Ascending aorta (tissue), 2 donors: ENCODE data around the gene WNT5B. TPM values are rescaled to one million over a fixed set of nuclear protein-coding genes. Genes with fewer than 3 reads are reported as not detected.

Source experiments
- DNase-seq, 2 donors: peaks; one replicate each; pipeline ENCODE4 v3.0.0-alpha.2; 2019; ENCODE audit warnings: low spot score in 2 of 2
- H3K27ac ChIP-seq, 2 donors: fragments of 200-600 bp; sonication (generic); one replicate each; pipeline ENCODE4 v1.5.1; 2016 to 2017; ENCODE audit warnings: mild to moderate bottlenecking in 1 of 2
- H3K27me3 ChIP-seq: fragments of 200-600 bp; sonication (generic); one replicate; pipeline ENCODE4 v1.5.1; 2017
- H3K36me3 ChIP-seq, 2 donors: fragments of 200-600 bp; sonication (generic); one replicate each; pipeline ENCODE4 v1.5.1; 2016
- H3K4me1 ChIP-seq, 2 donors: fragments of 200-600 bp; sonication (generic); one replicate each; pipeline ENCODE4 v1.5.1; 2016 to 2017; ENCODE audit warnings: mild to moderate bottlenecking in 1 of 2
- H3K4me3 ChIP-seq, 2 donors: fragments of 200-600 bp; sonication (generic); one replicate each; pipeline ENCODE4 v1.5.1; 2016 to 2017; ENCODE audit warnings: mild to moderate bottlenecking in 1 of 2
- H3K9me3 ChIP-seq, 2 donors: fragments of 200-600 bp; sonication (generic); one replicate each; pipeline ENCODE4 v1.5.1; 2016
- CTCF ChIP-seq, 3 experiments: fragments of 200-600 bp in 2 of 3; fragments of 450-650 bp in 1 of 3; sonication (generic) in 2 of 3; IDR thresholded peaks; one replicate each; pipeline ENCODE4 v1.5.1; 2016 to 2019; ENCODE audit warnings: antibody characterized with exemption in 3 of 3, mild to moderate bottlenecking in 1 of 3, moderate library complexity in 1 of 3
- intact Hi-C: fragments of 100-400 bp; cut with DNase I; formaldehyde crosslinking; loops from one replicate; pipeline ENCODE4 v1.15.1; 2023
- total RNA-seq: library from RNA; depleted of rRNA; stranded (reverse); fragments of >200 nt; gene quantifications from one replicate; pipeline ENCODE4 v1.1.0, GENCODE V29; 2016

Gene WNT5B
- total RNA-seq, 1 donor from 2014 or later, result 0.53 TPM

- H3K36me3 ChIP-seq, result no peaks in the 10 kb centered on the region
- no peak for DNase-seq
- peak overlapping the region; percentile 39 to 60 for H3K27ac ChIP-seq
- H3K9me3 ChIP-seq, result no peaks in the 10 kb centered on the region
- H3K4me3 ChIP-seq, result peak overlapping the region; percentile 46 to 95
- intact Hi-C loops, result loop anchor here (5.0 to 10.0 kb wide), 2 partner anchors 639 to 836 kb away; partner anchors contain the start of gene WNK1
- no peaks in the 10 kb centered on the region for H3K27me3 ChIP-seq
- peaks cover 9 to 29% of the 10 kb centered on the region in 2 donors for H3K4me1 ChIP-seq
- no peak for TF ChIP-seq CTCF (IDR thresholded peaks at IDR 0.05)
Observed at GRCh38 chr12:1591034-1591433, 38.0 kb upstream of the WNT5B start.

- intact Hi-C loops, result loop anchor here (5.0 to 10.0 kb wide), 2 partner anchors 639 to 837 kb away; partner anchors contain the start of gene WNK1
- no peak for DNase-seq
- Histone ChIP-seq H3K9me3 (no peaks in the 10 kb centered on the region), H3K27ac (no peak overlapping the region), H3K4me1 (peaks cover 9 to 29% of the 10 kb centered on the region in 2 donors), H3K36me3 (no peaks in the 10 kb centered on the region), H3K4me3 (peak overlapping the region; percentile 46 to 95), H3K27me3 (no peaks in the 10 kb centered on the region)
- TF ChIP-seq CTCF (IDR thresholded peaks at IDR 0.05), result no peak
Observed at GRCh38 chr12:1591543-1591942, 37.5 kb upstream of the WNT5B start.

- DNase-seq, result no peak
- peak overlapping the region; percentile 37 to 68 for H3K27ac ChIP-seq
- intact Hi-C loops, result loop anchor here (5.0 to 10.0 kb wide), 2 partner anchors 640 to 838 kb away; partner anchors contain the start of gene WNK1
- peaks cover 9 to 29% of the 10 kb centered on the region in 2 donors for H3K4me1 ChIP-seq
- H3K9me3 ChIP-seq, result no peaks in the 10 kb centered on the region
- TF ChIP-seq CTCF (IDR thresholded peaks at IDR 0.05), result no peak
- no peaks in the 10 kb centered on the region for H3K27me3 ChIP-seq
- peak overlapping the region; percentile 92 to 95 for H3K4me3 ChIP-seq
- H3K36me3 ChIP-seq, result no peaks in the 10 kb centered on the region
Observed at GRCh38 chr12:1592444-1593173, 36.4 kb upstream of the WNT5B start.

GRCh38 chr12:1593174-1594005 is 35.6 kb upstream of the WNT5B start:
- Histone ChIP-seq H3K4me3 (peak overlapping the region; percentile 92 to 95), H3K4me1 (peaks cover 9 to 29% of the 10 kb centered on the region in 2 donors), H3K36me3 (no peaks in the 10 kb centered on the region), H3K9me3 (no peaks in the 10 kb centered on the region), H3K27me3 (no peaks in the 10 kb centered on the region), H3K27ac (peak overlapping the region; percentile 68 to 86)
- DNase-seq, result peak in 1 of 2 donors; percentile 72
- TF ChIP-seq CTCF (IDR thresholded peaks at IDR 0.05), result no peak
- intact Hi-C loops, result loop anchor here (5.0 to 10.0 kb wide), 2 partner anchors 641 to 839 kb away; partner anchors contain the start of gene WNK1

- H3K36me3 ChIP-seq, result no peaks in the 10 kb centered on the region
- H3K4me1 ChIP-seq, result peaks cover 9 to 26% of the 10 kb centered on the region in 2 donors
- intact Hi-C loops, result loop anchor here (5.0 to 10.0 kb wide), 2 partner anchors 642 to 839 kb away; partner anchors contain the start of gene WNK1
- TF ChIP-seq CTCF (IDR thresholded peaks at IDR 0.05), result no peak
- DNase-seq, result peak in 1 of 2 donors; percentile 80
- H3K27ac ChIP-seq, result peak overlapping the region; percentile 68 to 86
- H3K27me3 ChIP-seq, result no peaks in the 10 kb centered on the region
- no peaks in the 10 kb centered on the region for H3K9me3 ChIP-seq
- peak overlapping the region; percentile 92 to 95 for H3K4me3 ChIP-seq
Observed at GRCh38 chr12:1594006-1594260, 35.1 kb upstream of the WNT5B start.
